HEK293 (cell line): Measurements from ENCODE around the gene RAB11FIP5.
"Not testable (repeated sequence)": the region's sequence is repeated elsewhere in the genome, so short reads cannot be mapped to it uniquely, and the experiment has no call there.

ENCODE experiments used
- CTCF ChIA-PET: fragments of 350-600 bp; formaldehyde crosslinking; extraction: SDS; loops from one replicate; lab custom pipeline; 2021; ENCODE audit warnings: antibody characterized with exemption; lab: Yijun Ruan, JAX
- POLR2A ChIA-PET: fragments of 300-600 bp; formaldehyde crosslinking; extraction: SDS; loops from one replicate; lab custom pipeline; 2020; ENCODE audit warnings: antibody characterized with exemption, inconsistent platforms; lab: Yijun Ruan, JAX
- H3K27ac ChIP-seq: fragments of 200-500 bp; sonication (Bioruptor generic); 2 replicates; pipeline ENCODE4 v1.5.1; 2014; ENCODE audit warnings: low read depth, low read length, control low read depth, inconsistent platforms; ENCODE audit errors: extremely low read depth
- H3K36me3 ChIP-seq, 2 experiments: fragments of 200-500 bp in 1 of 2; sonication (Bioruptor generic) in 1 of 2; 1 replicate in 1 of 2; 2 replicates in 1 of 2; pipeline ENCODE4 v1.5.1; 2014 to 2017; ENCODE audit warnings: inconsistent platforms in 2 of 2, low read length in 2 of 2; ENCODE audit not compliant: control insufficient read depth in 2 of 2, insufficient read depth in 1 of 2
- H3K4me1 ChIP-seq: fragments of 200-500 bp; sonication (Bioruptor generic); 2 replicates; pipeline ENCODE4 v1.5.1; 2014; ENCODE audit warnings: mild to moderate bottlenecking, low read length, inconsistent platforms; ENCODE audit not compliant: control insufficient read depth, insufficient read depth
- H3K4me3 ChIP-seq: 2 replicates; pipeline ENCODE4 v1.5.1; 2011; ENCODE audit warnings: low read depth, mild to moderate bottlenecking, control low read depth, low read length, moderate library complexity
- H3K9me3 ChIP-seq: fragments of 200-500 bp; sonication (Bioruptor generic); 2 replicates; pipeline ENCODE4 v1.5.1; 2014; ENCODE audit warnings: low read depth, low read length, inconsistent platforms; ENCODE audit not compliant: control insufficient read depth, insufficient read depth
- BCL11B ChIP-seq: fragments of 450-650 bp; formaldehyde crosslinking; IDR thresholded peaks from 2 replicates; pipeline ENCODE4 v1.5.1; 2016; ENCODE audit warnings: low read depth, missing biosample characterization, missing genetic modification characterization
- GFI1B ChIP-seq: fragments of 450-650 bp; formaldehyde crosslinking; IDR thresholded peaks from 2 replicates; pipeline ENCODE4 v1.5.1; 2016; ENCODE audit warnings: missing biosample characterization, missing genetic modification characterization
- GLIS2 ChIP-seq: fragments of 450-650 bp; formaldehyde crosslinking; IDR thresholded peaks from 2 replicates; pipeline ENCODE4 v1.5.1; 2016; ENCODE audit warnings: missing biosample characterization, missing genetic modification characterization
- MZF1 ChIP-seq: fragments of 450-650 bp; formaldehyde crosslinking; IDR thresholded peaks from 2 replicates; pipeline ENCODE4 v1.5.1; 2017; ENCODE audit warnings: missing biosample characterization, missing genetic modification characterization, borderline replicate concordance
- ZBTB20 ChIP-seq: fragments of 450-650 bp; formaldehyde crosslinking; IDR thresholded peaks from 2 replicates; pipeline ENCODE4 v1.5.1; 2016; ENCODE audit warnings: missing biosample characterization, missing genetic modification characterization
- ZFP37 ChIP-seq: fragments of 450-650 bp; formaldehyde crosslinking; IDR thresholded peaks from 2 replicates; pipeline ENCODE4 v1.5.1; 2016; ENCODE audit warnings: missing biosample characterization, missing genetic modification characterization
- ZNF114 ChIP-seq: fragments of 450-650 bp; formaldehyde crosslinking; IDR thresholded peaks from 2 replicates; pipeline ENCODE4 v1.5.0; 2017; ENCODE audit warnings: missing biosample characterization, missing genetic modification characterization
- ZNF169 ChIP-seq: fragments of 450-650 bp; formaldehyde crosslinking; IDR thresholded peaks from 2 replicates; pipeline ENCODE4 v1.5.1; 2016; ENCODE audit warnings: missing biosample characterization, missing genetic modification characterization
- ZSCAN16 ChIP-seq: fragments of 450-650 bp; formaldehyde crosslinking; IDR thresholded peaks from 2 replicates; pipeline ENCODE4 v1.5.1; 2016; ENCODE audit warnings: missing biosample characterization, missing genetic modification characterization
- TF ChIP-seq, protein P1 (sequence below): fragments of 450-650 bp; formaldehyde crosslinking; IDR thresholded peaks from 2 replicates; pipeline ENCODE4 v1.5.1; 2016; ENCODE audit warnings: missing biosample characterization, missing genetic modification characterization
- TF ChIP-seq, protein P2 (sequence below): fragments of 450-650 bp; formaldehyde crosslinking; IDR thresholded peaks from 2 replicates; pipeline ENCODE4 v1.5.1; 2017; ENCODE audit warnings: missing biosample characterization, missing genetic modification characterization
- TF ChIP-seq, protein P3 (sequence below): sonication (generic); formaldehyde crosslinking; IDR thresholded peaks from 2 replicates; pipeline ENCODE4 v1.8.1; 2022; ENCODE audit warnings: mild to moderate bottlenecking, moderate library complexity, missing genetic modification reagents
- TF ChIP-seq, protein P4 (sequence below): fragments of 450-650 bp; formaldehyde crosslinking; IDR thresholded peaks from 2 replicates; pipeline ENCODE4 v1.5.1; 2016; ENCODE audit warnings: missing biosample characterization, missing genetic modification characterization
- TF ChIP-seq, protein P5 (sequence below): fragments of 450-650 bp; formaldehyde crosslinking; conservative IDR thresholded peaks from 2 replicates; pipeline ENCODE4 v1.5.1; 2016; ENCODE audit warnings: low read depth, missing biosample characterization, missing genetic modification characterization
- TF ChIP-seq, protein P6 (sequence below): fragments of 450-650 bp; formaldehyde crosslinking; IDR thresholded peaks from 2 replicates; pipeline ENCODE4 v1.5.1; 2016; ENCODE audit warnings: missing biosample characterization, missing genetic modification characterization
- TF ChIP-seq, protein P7 (sequence below): IDR thresholded peaks from 2 replicates; pipeline ENCODE4 v1.6.1; 2011; ENCODE audit warnings: mild to moderate bottlenecking, low read depth, low read length, borderline replicate concordance

RAB11FIP5 gene

DNA sequence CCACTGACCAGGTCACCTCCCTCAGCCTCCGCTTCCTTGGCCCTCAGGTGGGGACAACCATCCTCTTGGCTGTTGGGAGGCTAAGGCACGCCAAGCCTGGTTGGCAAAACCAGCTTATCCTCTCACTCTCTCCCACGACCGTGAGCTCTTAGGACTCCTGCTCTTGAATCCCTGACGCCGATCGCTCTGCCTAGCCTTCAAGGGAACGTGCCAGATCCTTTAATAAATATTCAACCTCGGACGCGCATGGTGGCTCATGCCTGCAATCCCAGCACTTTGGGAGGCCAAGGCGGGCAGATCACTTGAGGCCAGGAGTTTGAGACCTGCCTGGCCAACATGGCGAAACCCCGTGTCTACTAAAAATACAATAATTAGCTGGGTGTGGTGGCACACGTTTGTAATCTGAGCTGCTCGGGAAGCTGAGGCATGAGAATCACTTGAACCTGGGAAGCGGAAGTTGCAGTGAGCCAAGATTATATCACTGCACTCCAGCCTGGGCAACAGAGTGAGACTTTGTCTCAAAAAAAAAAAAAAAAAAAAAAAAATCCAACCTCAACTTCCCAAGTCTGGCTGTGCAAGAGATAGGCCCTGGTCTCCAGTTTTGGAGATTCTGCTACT, 19.0 kb downstream of the RAB11FIP5 start:
- H3K4me1 ChIP-seq, POLR2A ChIA-PET, H3K4me3 ChIP-seq, H3K9me3 ChIP-seq, H3K36me3 ChIP-seq, H3K27ac ChIP-seq: not testable (repeated sequence)
- TF ChIP-seq, protein P1, sequence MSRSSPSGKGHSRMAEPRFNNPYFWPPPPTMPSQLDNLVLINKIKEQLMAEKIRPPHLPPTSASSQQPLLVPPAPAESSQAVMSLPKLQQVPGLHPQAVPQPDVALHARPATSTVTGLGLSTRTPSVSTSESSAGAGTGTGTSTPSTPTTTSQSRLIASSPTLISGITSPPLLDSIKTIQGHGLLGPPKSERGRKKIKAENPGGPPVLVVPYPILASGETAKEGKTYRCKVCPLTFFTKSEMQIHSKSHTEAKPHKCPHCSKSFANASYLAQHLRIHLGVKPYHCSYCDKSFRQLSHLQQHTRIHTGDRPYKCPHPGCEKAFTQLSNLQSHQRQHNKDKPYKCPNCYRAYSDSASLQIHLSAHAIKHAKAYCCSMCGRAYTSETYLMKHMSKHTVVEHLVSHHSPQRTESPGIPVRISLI (tag by site-specific recombination), result peak; percentile 52; the same call in 1 of the 2 replicates
- CTCF ChIA-PET, result interaction anchor here (0.6 to 1.3 kb wide), 4 partner anchors 62 to 231 kb away, joined by 3 to 4 read pairs (median 3); no protein-coding TSS in a partner anchor

DNA sequence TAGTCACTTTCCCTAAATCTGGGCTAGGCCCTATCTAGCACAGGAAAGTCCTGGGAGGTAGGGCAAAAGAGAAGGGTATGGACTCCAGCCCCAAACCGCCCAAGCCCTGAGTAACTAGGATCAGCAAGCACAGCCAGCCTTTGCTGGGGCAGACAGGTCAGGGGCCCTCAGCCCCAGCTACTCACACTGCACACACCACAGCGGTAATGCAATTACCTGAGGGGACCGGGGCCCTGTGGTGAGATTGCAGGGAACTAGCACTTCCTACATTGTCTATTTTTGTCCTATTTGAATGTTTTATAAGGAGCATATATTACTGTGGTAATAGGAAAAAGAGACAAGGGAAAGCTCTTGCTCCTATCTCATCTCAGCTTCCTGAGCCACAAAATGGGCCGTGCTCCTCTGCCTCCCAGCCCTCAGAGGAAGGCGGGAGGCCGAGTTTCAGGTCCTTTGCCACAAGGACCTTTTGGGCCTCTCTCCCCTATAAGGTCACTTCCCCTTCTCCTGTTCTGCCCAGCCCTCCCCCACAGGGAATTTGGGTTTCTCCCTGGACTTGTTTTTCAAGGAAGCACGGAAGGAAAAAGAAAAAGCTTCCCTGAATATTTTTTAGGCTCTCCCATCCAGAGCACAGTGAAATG, 20.5 kb downstream of the RAB11FIP5 start:
- no peak overlapping the region for H3K4me3 ChIP-seq
- POLR2A ChIA-PET, result no interaction called here
- CTCF ChIA-PET, result interaction anchor here (1.1 to 1.4 kb wide), 3 partner anchors 63 to 120 kb away, joined by 3 to 4 read pairs (median 4); no protein-coding TSS in a partner anchor
- no peak overlapping the region for H3K27ac ChIP-seq
- H3K9me3 ChIP-seq, result no peaks in the 10 kb centered on the region
- H3K36me3 ChIP-seq, result peaks cover 0 to 19% of the 10 kb centered on the region in 2 experiments; a peak in 1 of 3 replicates
- peaks cover 4% of the 10 kb centered on the region for H3K4me1 ChIP-seq
- no peak for TF ChIP-seq BCL11B (tag by site-specific recombination)
- TF ChIP-seq, protein P2, sequence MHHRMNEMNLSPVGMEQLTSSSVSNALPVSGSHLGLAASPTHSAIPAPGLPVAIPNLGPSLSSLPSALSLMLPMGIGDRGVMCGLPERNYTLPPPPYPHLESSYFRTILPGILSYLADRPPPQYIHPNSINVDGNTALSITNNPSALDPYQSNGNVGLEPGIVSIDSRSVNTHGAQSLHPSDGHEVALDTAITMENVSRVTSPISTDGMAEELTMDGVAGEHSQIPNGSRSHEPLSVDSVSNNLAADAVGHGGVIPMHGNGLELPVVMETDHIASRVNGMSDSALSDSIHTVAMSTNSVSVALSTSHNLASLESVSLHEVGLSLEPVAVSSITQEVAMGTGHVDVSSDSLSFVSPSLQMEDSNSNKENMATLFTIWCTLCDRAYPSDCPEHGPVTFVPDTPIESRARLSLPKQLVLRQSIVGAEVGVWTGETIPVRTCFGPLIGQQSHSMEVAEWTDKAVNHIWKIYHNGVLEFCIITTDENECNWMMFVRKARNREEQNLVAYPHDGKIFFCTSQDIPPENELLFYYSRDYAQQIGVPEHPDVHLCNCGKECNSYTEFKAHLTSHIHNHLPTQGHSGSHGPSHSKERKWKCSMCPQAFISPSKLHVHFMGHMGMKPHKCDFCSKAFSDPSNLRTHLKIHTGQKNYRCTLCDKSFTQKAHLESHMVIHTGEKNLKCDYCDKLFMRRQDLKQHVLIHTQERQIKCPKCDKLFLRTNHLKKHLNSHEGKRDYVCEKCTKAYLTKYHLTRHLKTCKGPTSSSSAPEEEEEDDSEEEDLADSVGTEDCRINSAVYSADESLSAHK, result no peak
- TF ChIP-seq ZBTB20 (tag by site-specific recombination), result no peak
- TF ChIP-seq ZFP37 (tag by site-specific recombination), result no peak
- TF ChIP-seq, protein P3, sequence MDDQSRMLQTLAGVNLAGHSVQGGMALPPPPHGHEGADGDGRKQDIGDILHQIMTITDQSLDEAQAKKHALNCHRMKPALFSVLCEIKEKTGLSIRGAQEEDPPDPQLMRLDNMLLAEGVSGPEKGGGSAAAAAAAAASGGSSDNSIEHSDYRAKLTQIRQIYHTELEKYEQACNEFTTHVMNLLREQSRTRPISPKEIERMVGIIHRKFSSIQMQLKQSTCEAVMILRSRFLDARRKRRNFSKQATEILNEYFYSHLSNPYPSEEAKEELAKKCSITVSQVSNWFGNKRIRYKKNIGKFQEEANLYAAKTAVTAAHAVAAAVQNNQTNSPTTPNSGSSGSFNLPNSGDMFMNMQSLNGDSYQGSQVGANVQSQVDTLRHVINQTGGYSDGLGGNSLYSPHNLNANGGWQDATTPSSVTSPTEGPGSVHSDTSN (CRISPR knock-in tag), result no peak
- TF ChIP-seq, protein P4, sequence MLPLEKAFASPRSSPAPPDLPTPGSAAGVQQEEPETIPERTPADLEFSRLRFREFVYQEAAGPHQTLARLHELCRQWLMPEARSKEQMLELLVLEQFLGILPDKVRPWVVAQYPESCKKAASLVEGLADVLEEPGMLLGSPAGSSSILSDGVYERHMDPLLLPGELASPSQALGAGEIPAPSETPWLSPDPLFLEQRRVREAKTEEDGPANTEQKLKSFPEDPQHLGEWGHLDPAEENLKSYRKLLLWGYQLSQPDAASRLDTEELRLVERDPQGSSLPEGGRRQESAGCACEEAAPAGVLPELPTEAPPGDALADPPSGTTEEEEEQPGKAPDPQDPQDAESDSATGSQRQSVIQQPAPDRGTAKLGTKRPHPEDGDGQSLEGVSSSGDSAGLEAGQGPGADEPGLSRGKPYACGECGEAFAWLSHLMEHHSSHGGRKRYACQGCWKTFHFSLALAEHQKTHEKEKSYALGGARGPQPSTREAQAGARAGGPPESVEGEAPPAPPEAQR (tag by site-specific recombination), result no peak
- TF ChIP-seq, protein P5, sequence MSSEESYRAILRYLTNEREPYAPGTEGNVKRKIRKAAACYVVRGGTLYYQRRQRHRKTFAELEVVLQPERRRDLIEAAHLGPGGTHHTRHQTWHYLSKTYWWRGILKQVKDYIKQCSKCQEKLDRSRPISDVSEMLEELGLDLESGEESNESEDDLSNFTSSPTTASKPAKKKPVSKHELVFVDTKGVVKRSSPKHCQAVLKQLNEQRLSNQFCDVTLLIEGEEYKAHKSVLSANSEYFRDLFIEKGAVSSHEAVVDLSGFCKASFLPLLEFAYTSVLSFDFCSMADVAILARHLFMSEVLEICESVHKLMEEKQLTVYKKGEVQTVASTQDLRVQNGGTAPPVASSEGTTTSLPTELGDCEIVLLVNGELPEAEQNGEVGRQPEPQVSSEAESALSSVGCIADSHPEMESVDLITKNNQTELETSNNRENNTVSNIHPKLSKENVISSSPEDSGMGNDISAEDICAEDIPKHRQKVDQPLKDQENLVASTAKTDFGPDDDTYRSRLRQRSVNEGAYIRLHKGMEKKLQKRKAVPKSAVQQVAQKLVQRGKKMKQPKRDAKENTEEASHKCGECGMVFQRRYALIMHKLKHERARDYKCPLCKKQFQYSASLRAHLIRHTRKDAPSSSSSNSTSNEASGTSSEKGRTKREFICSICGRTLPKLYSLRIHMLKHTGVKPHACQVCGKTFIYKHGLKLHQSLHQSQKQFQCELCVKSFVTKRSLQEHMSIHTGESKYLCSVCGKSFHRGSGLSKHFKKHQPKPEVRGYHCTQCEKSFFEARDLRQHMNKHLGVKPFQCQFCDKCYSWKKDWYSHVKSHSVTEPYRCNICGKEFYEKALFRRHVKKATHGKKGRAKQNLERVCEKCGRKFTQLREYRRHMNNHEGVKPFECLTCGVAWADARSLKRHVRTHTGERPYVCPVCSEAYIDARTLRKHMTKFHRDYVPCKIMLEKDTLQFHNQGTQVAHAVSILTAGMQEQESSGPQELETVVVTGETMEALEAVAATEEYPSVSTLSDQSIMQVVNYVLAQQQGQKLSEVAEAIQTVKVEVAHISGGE (tag by site-specific recombination), result no peak
- TF ChIP-seq ZNF114 (tag by site-specific recombination), result no peak
- no peak for TF ChIP-seq ZSCAN16 (tag by site-specific recombination)
- no peak for TF ChIP-seq GLIS2 (tag by site-specific recombination)
- no peak for TF ChIP-seq GFI1B
- no peak for TF ChIP-seq MZF1 (tag by site-specific recombination)
- TF ChIP-seq, protein P6, sequence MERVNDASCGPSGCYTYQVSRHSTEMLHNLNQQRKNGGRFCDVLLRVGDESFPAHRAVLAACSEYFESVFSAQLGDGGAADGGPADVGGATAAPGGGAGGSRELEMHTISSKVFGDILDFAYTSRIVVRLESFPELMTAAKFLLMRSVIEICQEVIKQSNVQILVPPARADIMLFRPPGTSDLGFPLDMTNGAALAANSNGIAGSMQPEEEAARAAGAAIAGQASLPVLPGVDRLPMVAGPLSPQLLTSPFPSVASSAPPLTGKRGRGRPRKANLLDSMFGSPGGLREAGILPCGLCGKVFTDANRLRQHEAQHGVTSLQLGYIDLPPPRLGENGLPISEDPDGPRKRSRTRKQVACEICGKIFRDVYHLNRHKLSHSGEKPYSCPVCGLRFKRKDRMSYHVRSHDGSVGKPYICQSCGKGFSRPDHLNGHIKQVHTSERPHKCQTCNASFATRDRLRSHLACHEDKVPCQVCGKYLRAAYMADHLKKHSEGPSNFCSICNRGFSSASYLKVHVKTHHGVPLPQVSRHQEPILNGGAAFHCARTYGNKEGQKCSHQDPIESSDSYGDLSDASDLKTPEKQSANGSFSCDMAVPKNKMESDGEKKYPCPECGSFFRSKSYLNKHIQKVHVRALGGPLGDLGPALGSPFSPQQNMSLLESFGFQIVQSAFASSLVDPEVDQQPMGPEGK (tag by site-specific recombination), result no peak
- TF ChIP-seq, protein P7, sequence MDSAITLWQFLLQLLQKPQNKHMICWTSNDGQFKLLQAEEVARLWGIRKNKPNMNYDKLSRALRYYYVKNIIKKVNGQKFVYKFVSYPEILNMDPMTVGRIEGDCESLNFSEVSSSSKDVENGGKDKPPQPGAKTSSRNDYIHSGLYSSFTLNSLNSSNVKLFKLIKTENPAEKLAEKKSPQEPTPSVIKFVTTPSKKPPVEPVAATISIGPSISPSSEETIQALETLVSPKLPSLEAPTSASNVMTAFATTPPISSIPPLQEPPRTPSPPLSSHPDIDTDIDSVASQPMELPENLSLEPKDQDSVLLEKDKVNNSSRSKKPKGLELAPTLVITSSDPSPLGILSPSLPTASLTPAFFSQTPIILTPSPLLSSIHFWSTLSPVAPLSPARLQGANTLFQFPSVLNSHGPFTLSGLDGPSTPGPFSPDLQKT, result no peak
- TF ChIP-seq ZNF169 (tag by site-specific recombination), result no peak
